Amniotic epithelial cell (primary cell): ENCODE measurements around the gene CGB2.
"Not testable (repeated sequence)": the region's sequence is repeated elsewhere in the genome, so short reads cannot be mapped to it uniquely, and the experiment has no call there.

Source experiments
- DNase-seq: peaks from one replicate; pipeline ENCODE4 v3.0.0-alpha.2; 2010; ENCODE audit warnings: low read depth

The CGB2 gene

GRCh38 chr19:49010453-49010852 is 21.2 kb upstream of the CGB2 start:
- no peak for DNase-seq

- no peak for DNase-seq
Measured at GRCh38 chr19:49011194-49011593, 20.5 kb upstream of the CGB2 start.

GRCh38 chr19:49014123-49014869 is 17.4 kb upstream of the CGB2 start:
- no peak for DNase-seq

GRCh38 chr19:49014870-49015255 is 16.8 kb upstream of the CGB2 start:
- DNase-seq, result no peak

- no peak for DNase-seq
Measured at GRCh38 chr19:49016067-49016839, 15.4 kb upstream of the CGB2 start.

GRCh38 chr19:49017041-49017665 is 14.5 kb upstream of the CGB2 start, which contains the start of gene LHB:
Gene LHB, minus strand, starts transcription at chr19:49017091. Its CDS starts 10 bp downstream, at chr19:49017081.
- DNase-seq, result no peak

- no peak for DNase-seq
Measured at GRCh38 chr19:49017666-49018351, 13.9 kb upstream of the CGB2 start.

- DNase-seq, result not testable (repeated sequence)
Measured at GRCh38 chr19:49018388-49019241, 13.1 kb upstream of the CGB2 start.

GRCh38 chr19:49019242-49019932 is 12.3 kb upstream of the CGB2 start:
- peak; percentile 23 for DNase-seq

- no peak for DNase-seq
Measured at GRCh38 chr19:49020342-49020741, 11.3 kb upstream of the CGB2 start.

GRCh38 chr19:49020931-49021895 is 10.5 kb upstream of the CGB2 start:
- peak; percentile 51 for DNase-seq

- DNase-seq, result no peak
Measured at GRCh38 chr19:49022116-49022515, 9.6 kb upstream of the CGB2 start.

GRCh38 chr19:49024233-49024632 is 7.5 kb upstream of the CGB2 start, which contains the start of gene CGB3:
Gene CGB3, minus strand, starts transcription at chr19:49024333. Its CDS starts 362 bp downstream, at chr19:49023971.
- not testable (repeated sequence) for DNase-seq

- DNase-seq, result not testable (repeated sequence)
Measured at GRCh38 chr19:49025088-49025487, 6.6 kb upstream of the CGB2 start.

GRCh38 chr19:49025599-49025998 is 6.1 kb upstream of the CGB2 start:
- DNase-seq, result not testable (repeated sequence)

- not testable (repeated sequence) for DNase-seq
Measured at GRCh38 chr19:49028686-49029085, 3.0 kb upstream of the CGB2 start.

- not testable (repeated sequence) for DNase-seq
Measured at GRCh38 chr19:49029749-49030148, 1.9 kb upstream of the CGB2 start.

GRCh38 chr19:49030323-49030722 is 1.4 kb upstream of the CGB2 start:
- not testable (repeated sequence) for DNase-seq

- DNase-seq, result not testable (repeated sequence)
Measured at GRCh38 chr19:49036815-49037214, 5.1 kb downstream of the CGB2 start, which contains the start of gene CGB1. Gene CGB1, minus strand, starts transcription at chr19:49036895. Its CDS starts 184 bp downstream, at chr19:49036711.
